Activated B cell treated with CpG ODN at 0.5 μM for 24 hours (primary cell): Measurements from ENCODE around the gene PRRC1. TPM values are rescaled to one million over a fixed set of nuclear protein-coding genes. Genes with fewer than 3 reads are reported as not detected.

Source experiments
- ATAC-seq: fragments of 200-7000 bp; cut with Tn5 transposase; one replicate; pipeline ENCODE4 v1.10.0; 2021; ENCODE audit warnings: low read depth, mild to moderate bottlenecking, moderate library complexity
- CTCF ChIA-PET: fragments of 350-600 bp; sonication (Branson Sonifier 250); formaldehyde crosslinking; loops from one replicate; lab custom pipeline; 2021; ENCODE audit warnings: antibody characterized with exemption; lab: Charles Lee
- POLR2A ChIA-PET: fragments of 350-600 bp; sonication (Branson Sonifier 250); formaldehyde crosslinking; loops from one replicate; lab custom pipeline; 2021; ENCODE audit warnings: antibody characterized with exemption; lab: Charles Lee
- DNase-seq: peaks from one replicate; pipeline ENCODE4 v3.0.0; 2022
- H3K27ac Mint-ChIP-seq: one replicate; pipeline ENCODE4 v1.8.0; 2020; ENCODE audit warnings: mixed read lengths
- H3K27me3 Mint-ChIP-seq: one replicate; pipeline ENCODE4 v1.8.0; 2021; ENCODE audit warnings: mixed read lengths
- H3K36me3 Mint-ChIP-seq: one replicate; pipeline ENCODE4 v1.8.0; 2021; ENCODE audit warnings: low read depth, mixed read lengths
- H3K4me1 Mint-ChIP-seq: one replicate; pipeline ENCODE4 v1.8.0; 2021; ENCODE audit warnings: mixed read lengths
- H3K4me3 Mint-ChIP-seq: one replicate; pipeline ENCODE4 v1.8.0; 2020; ENCODE audit warnings: mild to moderate bottlenecking, mixed read lengths
- H3K9me3 Mint-ChIP-seq: one replicate; pipeline ENCODE4 v1.8.0; 2020; ENCODE audit warnings: mixed read lengths
- intact Hi-C: fragments of 100-400 bp; cut with micrococcal nuclease; formaldehyde crosslinking; loops from one replicate; pipeline ENCODE4 v1.15.1; 2024
- total RNA-seq: library from RNA; stranded (reverse); gene quantifications from 2 replicates; pipeline ENCODE4 v1.2.3, GENCODE V29; 2022
- TF ChIP-seq, protein P1 (sequence below): fragments of 200-600 bp; IDR thresholded peaks from one replicate; pipeline ENCODE4 v1.8.0; 2022; ENCODE audit warnings: antibody characterized with exemption, mild to moderate bottlenecking

The PRRC1 gene
- total RNA-seq, 1 donor from 2014 or later, result 34.7 TPM

DNA sequence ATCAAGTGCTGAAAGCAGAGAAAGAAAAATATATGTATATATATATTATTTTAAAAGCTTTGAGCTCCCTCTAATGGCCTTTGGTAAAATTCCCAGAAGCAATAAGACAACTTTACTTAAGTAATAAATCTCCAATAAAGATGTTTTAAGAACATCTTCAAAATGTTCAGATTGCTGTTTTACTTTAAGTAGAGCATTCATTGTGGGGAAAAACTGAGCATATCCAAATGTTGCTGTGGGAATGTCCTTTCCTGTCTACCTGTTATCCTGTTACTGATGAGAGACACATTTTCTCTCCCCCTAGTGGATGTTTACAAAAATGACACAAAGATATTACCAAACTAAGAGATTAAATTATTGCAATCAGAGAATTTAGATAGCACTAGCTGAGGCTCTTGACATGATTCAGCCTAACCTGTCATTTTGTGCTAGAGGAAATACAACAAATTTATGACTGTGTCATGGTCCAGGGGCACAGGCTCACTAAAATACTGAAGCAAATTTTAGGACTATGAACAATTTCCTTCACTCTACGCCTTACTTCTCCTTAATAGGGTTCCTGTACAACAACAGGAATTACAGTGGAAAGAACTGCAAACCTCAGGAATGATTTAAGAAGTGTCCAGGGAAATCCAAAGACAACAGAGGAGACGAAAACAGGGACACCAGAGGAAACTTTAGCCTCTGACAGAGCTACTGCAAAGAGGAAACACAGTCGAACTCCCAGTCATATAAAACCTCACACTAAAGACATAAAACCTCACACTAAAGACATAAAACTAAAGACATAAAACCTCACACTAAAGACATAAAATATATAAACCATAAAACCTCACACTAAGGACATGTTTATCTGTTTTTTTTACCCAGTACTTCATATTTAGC lies 24.3 kb upstream of the PRRC1 start:
- ChIA-PET CTCF (interaction anchor here (0.7 to 2.3 kb wide), 13 partner anchors 10 to 1154 kb away, joined by 3 to 10 read pairs (median 3); no protein-coding TSS in a partner anchor), POLR2A (interaction anchor here (0.7 kb wide), 1 partner anchor 236 kb away, joined by 3 read pairs; no protein-coding TSS in a partner anchor)
- peaks cover 3% of the 10 kb centered on the region for H3K4me1 Mint-ChIP-seq
- intact Hi-C loops, result loop anchor here (1.0 to 10.0 kb wide), 9 partner anchors 178 to 1154 kb away; partner anchors contain the start of gene MEGF10
- no peaks in the 10 kb centered on the region for H3K36me3 Mint-ChIP-seq
- H3K4me3 Mint-ChIP-seq, result no peak overlapping the region
- H3K27me3 Mint-ChIP-seq, result peaks cover 8% of the 10 kb centered on the region
- DNase-seq (no peak), ATAC-seq (peak; percentile 54)
- TF ChIP-seq, protein P1, sequence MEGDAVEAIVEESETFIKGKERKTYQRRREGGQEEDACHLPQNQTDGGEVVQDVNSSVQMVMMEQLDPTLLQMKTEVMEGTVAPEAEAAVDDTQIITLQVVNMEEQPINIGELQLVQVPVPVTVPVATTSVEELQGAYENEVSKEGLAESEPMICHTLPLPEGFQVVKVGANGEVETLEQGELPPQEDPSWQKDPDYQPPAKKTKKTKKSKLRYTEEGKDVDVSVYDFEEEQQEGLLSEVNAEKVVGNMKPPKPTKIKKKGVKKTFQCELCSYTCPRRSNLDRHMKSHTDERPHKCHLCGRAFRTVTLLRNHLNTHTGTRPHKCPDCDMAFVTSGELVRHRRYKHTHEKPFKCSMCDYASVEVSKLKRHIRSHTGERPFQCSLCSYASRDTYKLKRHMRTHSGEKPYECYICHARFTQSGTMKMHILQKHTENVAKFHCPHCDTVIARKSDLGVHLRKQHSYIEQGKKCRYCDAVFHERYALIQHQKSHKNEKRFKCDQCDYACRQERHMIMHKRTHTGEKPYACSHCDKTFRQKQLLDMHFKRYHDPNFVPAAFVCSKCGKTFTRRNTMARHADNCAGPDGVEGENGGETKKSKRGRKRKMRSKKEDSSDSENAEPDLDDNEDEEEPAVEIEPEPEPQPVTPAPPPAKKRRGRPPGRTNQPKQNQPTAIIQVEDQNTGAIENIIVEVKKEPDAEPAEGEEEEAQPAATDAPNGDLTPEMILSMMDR, result peak; percentile 99
- H3K9me3 Mint-ChIP-seq, result no peaks in the 10 kb centered on the region
- no peak overlapping the region for H3K27ac Mint-ChIP-seq

DNA sequence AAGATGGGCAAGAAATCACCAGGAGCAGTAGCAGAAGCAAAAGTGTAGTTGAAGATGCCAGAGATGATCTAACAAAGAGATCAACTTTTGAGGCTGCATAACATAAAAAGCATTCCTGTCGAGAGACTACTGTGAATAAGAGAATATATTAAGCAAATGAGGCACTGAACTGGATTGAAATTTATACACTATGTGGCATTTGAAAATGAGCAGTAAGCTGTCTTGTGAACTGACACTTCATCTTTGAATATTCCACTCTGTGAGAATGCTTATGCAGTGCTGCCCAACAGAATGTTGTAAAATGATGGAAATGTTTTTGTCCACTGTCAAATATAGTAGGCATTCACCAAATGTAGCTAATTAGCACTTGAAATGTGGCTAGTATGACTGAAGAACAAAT lies 18.9 kb upstream of the PRRC1 start:
- DNase-seq, result no peak
- ChIA-PET CTCF (no interaction called here), POLR2A (no interaction called here)
- no peak overlapping the region for H3K4me3 Mint-ChIP-seq
- TF ChIP-seq, protein P1, result no peak
- H3K27ac Mint-ChIP-seq, result no peak overlapping the region
- no peak for ATAC-seq
- H3K9me3 Mint-ChIP-seq, result no peaks in the 10 kb centered on the region
- no peaks in the 10 kb centered on the region for H3K36me3 Mint-ChIP-seq
- intact Hi-C loops, result loop anchor here (10.0 kb wide), 2 partner anchors 184 to 694 kb away; no protein-coding TSS in a partner anchor
- no peaks in the 10 kb centered on the region for H3K4me1 Mint-ChIP-seq
- peaks cover 6% of the 10 kb centered on the region for H3K27me3 Mint-ChIP-seq

DNA sequence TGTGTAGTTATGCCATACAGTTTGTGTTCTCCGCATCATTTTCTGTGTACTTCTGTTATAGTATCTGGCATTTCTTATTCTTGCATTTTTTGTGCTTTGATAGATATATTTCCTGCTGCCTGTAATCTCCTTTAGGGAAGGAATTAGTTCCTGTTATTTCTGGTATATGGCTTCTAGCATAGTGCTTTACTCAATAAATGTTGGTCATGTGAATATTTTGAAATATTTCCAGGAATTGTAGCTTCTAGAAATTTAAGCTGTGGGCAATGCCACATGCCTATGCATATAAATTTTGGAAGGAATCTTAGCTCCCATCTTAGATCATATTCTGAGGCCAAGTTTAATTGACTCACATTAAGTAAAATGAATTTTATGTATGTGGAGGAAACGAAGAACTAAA lies 11.5 kb upstream of the PRRC1 start:
- intact Hi-C loops, result no loop called here
- ATAC-seq (no peak), DNase-seq (no peak)
- Mint-ChIP-seq H3K9me3 (no peaks in the 10 kb centered on the region), H3K27ac (no peak overlapping the region), H3K36me3 (no peaks in the 10 kb centered on the region), H3K4me1 (no peaks in the 10 kb centered on the region), H3K4me3 (no peak overlapping the region), H3K27me3 (peaks cover 5% of the 10 kb centered on the region)
- ChIA-PET POLR2A (no interaction called here), CTCF (no interaction called here)
- TF ChIP-seq, protein P1, result no peak

DNA sequence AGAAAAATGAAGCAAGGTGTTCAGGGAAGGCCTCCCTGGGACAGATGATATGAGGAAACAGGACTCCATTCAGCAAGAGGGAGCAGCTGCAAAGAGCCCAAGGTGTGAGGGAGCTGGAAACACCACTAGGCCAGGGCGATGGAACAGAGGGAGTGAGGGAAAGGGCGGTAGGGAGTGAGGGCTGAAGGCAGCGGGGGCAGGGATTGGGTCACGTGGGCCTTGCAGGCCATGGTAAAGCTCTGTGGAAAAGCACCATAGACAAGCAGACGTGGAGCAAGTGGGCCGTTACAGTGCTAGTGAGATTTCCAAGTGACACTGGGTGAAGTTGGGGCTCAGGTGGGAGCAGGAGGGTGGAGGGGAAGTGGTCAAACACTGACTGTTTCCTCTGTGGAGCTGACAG lies 10.8 kb upstream of the PRRC1 start:
- Mint-ChIP-seq H3K9me3 (no peaks in the 10 kb centered on the region), H3K4me1 (no peaks in the 10 kb centered on the region), H3K36me3 (no peaks in the 10 kb centered on the region), H3K27ac (no peak overlapping the region), H3K4me3 (no peak overlapping the region), H3K27me3 (peaks cover 11% of the 10 kb centered on the region)
- POLR2A ChIA-PET, result no interaction called here
- intact Hi-C loops, result no loop called here
- ATAC-seq, result no peak
- TF ChIP-seq, protein P1, result no peak
- CTCF ChIA-PET, result no interaction called here
- DNase-seq, result no peak

DNA sequence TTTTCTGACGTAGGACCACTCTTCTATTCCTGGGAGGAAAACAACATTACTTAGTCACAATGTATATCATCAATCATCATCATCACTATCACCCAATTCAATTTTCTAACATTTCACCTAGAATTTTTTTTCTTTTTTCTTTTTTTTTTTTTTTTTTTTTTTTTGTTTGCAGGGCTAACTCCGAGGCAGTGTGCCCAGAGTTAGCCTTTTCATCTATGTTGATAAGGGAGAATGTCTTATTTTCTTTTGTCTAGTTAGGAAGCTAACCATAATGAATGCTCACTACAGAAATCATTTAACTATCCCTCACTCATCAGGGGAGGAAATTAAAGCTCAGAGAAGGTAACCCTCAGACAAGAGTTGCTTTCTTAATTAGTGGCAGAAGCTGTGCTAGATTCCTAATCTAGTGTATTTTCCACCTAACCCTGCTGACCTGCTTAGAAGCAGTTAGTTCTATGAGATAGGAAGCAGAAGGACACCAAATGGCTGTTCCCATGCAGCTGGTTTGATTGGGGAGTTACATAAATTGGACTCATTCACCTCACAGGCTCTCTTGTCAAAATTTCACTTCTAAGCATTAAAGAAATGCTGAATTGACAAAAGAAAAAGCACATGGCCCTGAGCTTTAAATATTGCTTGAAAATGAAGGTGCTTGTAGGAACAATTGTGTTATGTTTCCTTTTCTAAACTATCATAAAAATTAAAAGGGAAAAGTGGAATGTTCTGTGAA lies 8.6 kb upstream of the PRRC1 start:
- no peaks in the 10 kb centered on the region for H3K4me1 Mint-ChIP-seq
- no peak overlapping the region for H3K27ac Mint-ChIP-seq
- DNase-seq (no peak), ATAC-seq (no peak)
- TF ChIP-seq, protein P1, result no peak
- intact Hi-C loops, result no loop called here
- H3K9me3 Mint-ChIP-seq, result no peaks in the 10 kb centered on the region
- peaks cover 18% of the 10 kb centered on the region for H3K27me3 Mint-ChIP-seq
- H3K4me3 Mint-ChIP-seq, result no peak overlapping the region
- ChIA-PET POLR2A (no interaction called here), CTCF (no interaction called here)
- no peaks in the 10 kb centered on the region for H3K36me3 Mint-ChIP-seq
